Breast epithelium (tissue), 4 donors: ENCODE results near the gene MAD2L1BP. TPM values are rescaled to one million over a fixed set of nuclear protein-coding genes. Genes with fewer than 3 reads are reported as not detected.

ENCODE experiments used
- DNase-seq, 2 donors: peaks; one replicate each; pipeline ENCODE4 v3.0.0-alpha.2; 2019; ENCODE audit warnings: low spot score in 2 of 2
- H3K27ac ChIP-seq, 2 donors: fragments of 200-600 bp; sonication (generic) in 1 of 2; one replicate each; pipeline ENCODE4 v1.5.1; 2016 to 2019; ENCODE audit warnings: mild to moderate bottlenecking in 1 of 2
- H3K27me3 ChIP-seq, 2 donors: fragments of 200-600 bp; sonication (generic) in 1 of 2; one replicate each; pipeline versions ENCODE4 v1.5.1 to v1.6.0; 2017 to 2019; ENCODE audit warnings: control low read depth in 1 of 2, mild to moderate bottlenecking in 1 of 2
- H3K36me3 ChIP-seq: fragments of 200-600 bp; one replicate; pipeline ENCODE4 v1.5.1; 2019
- H3K4me1 ChIP-seq, 2 donors: fragments of 200-600 bp; sonication (generic); one replicate each; pipeline ENCODE4 v1.5.1; 2016 to 2019; ENCODE audit warnings: control low read depth in 1 of 2
- H3K4me3 ChIP-seq, 3 donors: fragments of 200-600 bp; sonication (generic); 1 replicate in 2 of 3; 2 replicates in 1 of 3; pipeline ENCODE4 v1.5.1; 2016 to 2019; ENCODE audit warnings: mild to moderate bottlenecking in 3 of 3, moderate library complexity in 2 of 3
- H3K9me3 ChIP-seq, 2 donors: fragments of 200-600 bp; sonication (generic) in 1 of 2; one replicate each; pipeline ENCODE4 v1.5.1; 2016 to 2019; ENCODE audit warnings: control low read depth in 1 of 2
- POLR2A ChIP-seq: fragments of 450-650 bp; IDR thresholded peaks from one replicate; pipeline ENCODE4 v1.6.1; 2016; ENCODE audit warnings: antibody characterized with exemption, mild to moderate bottlenecking, moderate library complexity
- POLR2AphosphoS5 ChIP-seq, 3 donors: sonication (generic); formaldehyde crosslinking; IDR thresholded peaks; one replicate each; pipeline ENCODE4 v1.6.1; 2017; ENCODE audit warnings: antibody characterized with exemption in 3 of 3
- intact Hi-C: fragments of 100-400 bp; cut with DNase I; formaldehyde crosslinking; loops from one replicate; pipeline ENCODE4 v1.15.1; 2023; ENCODE audit warnings: low total_unique reads
- total RNA-seq, 3 donors: library from RNA; depleted of rRNA; stranded (reverse); fragments of >200 nt; gene quantifications; one replicate each; pipeline ENCODE4 v1.1.0, GENCODE V29; 2016
- TF ChIP-seq, protein P1 (sequence below), 3 donors: fragments of 450-650 bp; IDR thresholded peaks; one replicate each; pipeline ENCODE4 v1.5.1; 2016 to 2017; ENCODE audit warnings: antibody characterized with exemption in 3 of 3, mild to moderate bottlenecking in 3 of 3, moderate library complexity in 3 of 3

Gene MAD2L1BP
- total RNA-seq, 3 donors from 2014 or later, result 33.4 to 53.0 (median 33.4) TPM

DNA sequence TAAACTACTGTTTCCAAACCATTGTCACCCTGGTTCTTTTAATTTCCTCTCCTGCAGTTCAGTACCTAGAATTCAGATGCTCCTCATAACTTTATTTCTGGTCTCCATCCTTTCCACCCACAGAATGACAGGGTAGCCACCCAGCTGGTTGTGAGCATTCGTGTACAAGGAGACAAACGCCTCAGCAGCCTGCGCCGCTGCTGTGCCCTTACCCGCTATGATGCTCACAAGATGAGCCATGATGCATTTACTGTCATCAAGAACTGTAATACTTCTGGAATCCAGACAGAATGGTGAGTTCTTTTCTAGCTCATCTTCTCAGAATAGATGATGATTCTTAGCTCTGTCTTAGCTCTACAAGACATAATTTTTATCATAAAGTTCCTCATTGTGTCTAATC lies 25.2 kb upstream of the MAD2L1BP start:
- DNase-seq, result no peak
- Histone ChIP-seq H3K9me3 (no peaks in the 10 kb centered on the region), H3K36me3 (no peaks in the 10 kb centered on the region), H3K4me3 (no peak overlapping the region), H3K4me1 (no peaks in the 10 kb centered on the region), H3K27ac (no peak overlapping the region), H3K27me3 (no peaks in the 10 kb centered on the region)
- intact Hi-C loops, result no loop called here
- TF ChIP-seq POLR2A, result no peak
- TF ChIP-seq POLR2AphosphoS5 (IDR thresholded peaks at IDR 0.05), result no peak
- TF ChIP-seq, protein P1, sequence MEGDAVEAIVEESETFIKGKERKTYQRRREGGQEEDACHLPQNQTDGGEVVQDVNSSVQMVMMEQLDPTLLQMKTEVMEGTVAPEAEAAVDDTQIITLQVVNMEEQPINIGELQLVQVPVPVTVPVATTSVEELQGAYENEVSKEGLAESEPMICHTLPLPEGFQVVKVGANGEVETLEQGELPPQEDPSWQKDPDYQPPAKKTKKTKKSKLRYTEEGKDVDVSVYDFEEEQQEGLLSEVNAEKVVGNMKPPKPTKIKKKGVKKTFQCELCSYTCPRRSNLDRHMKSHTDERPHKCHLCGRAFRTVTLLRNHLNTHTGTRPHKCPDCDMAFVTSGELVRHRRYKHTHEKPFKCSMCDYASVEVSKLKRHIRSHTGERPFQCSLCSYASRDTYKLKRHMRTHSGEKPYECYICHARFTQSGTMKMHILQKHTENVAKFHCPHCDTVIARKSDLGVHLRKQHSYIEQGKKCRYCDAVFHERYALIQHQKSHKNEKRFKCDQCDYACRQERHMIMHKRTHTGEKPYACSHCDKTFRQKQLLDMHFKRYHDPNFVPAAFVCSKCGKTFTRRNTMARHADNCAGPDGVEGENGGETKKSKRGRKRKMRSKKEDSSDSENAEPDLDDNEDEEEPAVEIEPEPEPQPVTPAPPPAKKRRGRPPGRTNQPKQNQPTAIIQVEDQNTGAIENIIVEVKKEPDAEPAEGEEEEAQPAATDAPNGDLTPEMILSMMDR (IDR thresholded peaks at IDR 0.05), result no peak

DNA sequence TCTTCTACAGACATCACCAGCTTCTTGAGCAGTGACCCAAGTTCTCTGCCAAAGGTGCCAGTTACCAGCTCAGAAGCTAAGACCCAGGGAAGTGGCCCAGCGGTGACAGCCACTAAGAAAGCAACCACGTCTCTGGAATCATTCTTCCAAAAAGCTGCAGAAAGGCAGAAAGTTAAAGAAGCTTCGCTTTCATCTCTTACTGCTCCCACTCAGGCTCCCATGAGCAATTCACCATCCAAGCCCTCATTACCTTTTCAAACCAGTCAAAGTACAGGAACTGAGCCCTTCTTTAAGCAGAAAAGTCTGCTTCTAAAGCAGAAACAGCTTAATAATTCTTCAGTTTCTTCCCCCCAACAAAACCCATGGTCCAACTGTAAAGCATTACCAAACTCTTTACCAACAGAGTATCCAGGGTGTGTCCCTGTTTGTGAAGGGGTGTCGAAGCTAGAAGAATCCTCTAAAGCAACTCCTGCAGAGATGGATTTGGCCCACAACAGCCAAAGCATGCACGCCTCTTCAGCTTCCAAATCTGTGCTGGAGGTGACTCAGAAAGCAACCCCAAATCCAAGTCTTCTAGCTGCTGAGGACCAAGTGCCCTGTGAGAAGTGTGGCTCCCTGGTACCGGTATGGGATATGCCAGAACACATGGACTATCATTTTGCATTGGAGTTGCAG lies 21.8 kb upstream of the MAD2L1BP start:
- no peaks in the 10 kb centered on the region for H3K36me3 ChIP-seq

DNA sequence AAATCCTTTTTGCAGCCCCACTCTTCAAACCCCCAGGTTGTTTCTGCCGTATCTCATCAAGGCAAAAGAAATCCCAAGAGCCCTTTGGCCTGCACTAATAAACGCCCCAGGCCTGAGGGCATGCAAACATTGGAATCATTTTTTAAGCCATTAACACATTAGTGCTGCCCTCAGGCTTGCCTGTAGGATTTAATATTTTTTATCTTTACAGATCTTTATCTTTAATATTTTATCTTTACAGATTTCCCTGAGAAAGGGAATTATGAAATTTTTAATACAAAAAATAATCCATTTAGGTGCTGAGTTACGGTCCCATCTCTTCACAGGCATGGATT lies 21.3 kb upstream of the MAD2L1BP start:
- TF ChIP-seq, protein P1 (IDR thresholded peaks at IDR 0.05), result no peak
- DNase-seq, result no peak
- Histone ChIP-seq H3K27ac (no peak overlapping the region), H3K4me3 (no peak overlapping the region), H3K36me3 (no peaks in the 10 kb centered on the region), H3K4me1 (no peaks in the 10 kb centered on the region), H3K9me3 (no peaks in the 10 kb centered on the region), H3K27me3 (no peaks in the 10 kb centered on the region)
- intact Hi-C loops, result no loop called here

More for the DNA sequence above, 21.8 kb upstream of the MAD2L1BP start:
- no peaks in the 10 kb centered on the region for H3K27me3 ChIP-seq
- TF ChIP-seq, protein P1 (IDR thresholded peaks at IDR 0.05), result no peak
- no peak for TF ChIP-seq POLR2AphosphoS5 (IDR thresholded peaks at IDR 0.05)
- no peak for TF ChIP-seq POLR2A
- H3K9me3 ChIP-seq, result no peaks in the 10 kb centered on the region
- H3K4me1 ChIP-seq, result no peaks in the 10 kb centered on the region
- no peak for DNase-seq
- intact Hi-C loops, result no loop called here
- H3K4me3 ChIP-seq, result no peak overlapping the region
- no peak overlapping the region for H3K27ac ChIP-seq

DNA sequence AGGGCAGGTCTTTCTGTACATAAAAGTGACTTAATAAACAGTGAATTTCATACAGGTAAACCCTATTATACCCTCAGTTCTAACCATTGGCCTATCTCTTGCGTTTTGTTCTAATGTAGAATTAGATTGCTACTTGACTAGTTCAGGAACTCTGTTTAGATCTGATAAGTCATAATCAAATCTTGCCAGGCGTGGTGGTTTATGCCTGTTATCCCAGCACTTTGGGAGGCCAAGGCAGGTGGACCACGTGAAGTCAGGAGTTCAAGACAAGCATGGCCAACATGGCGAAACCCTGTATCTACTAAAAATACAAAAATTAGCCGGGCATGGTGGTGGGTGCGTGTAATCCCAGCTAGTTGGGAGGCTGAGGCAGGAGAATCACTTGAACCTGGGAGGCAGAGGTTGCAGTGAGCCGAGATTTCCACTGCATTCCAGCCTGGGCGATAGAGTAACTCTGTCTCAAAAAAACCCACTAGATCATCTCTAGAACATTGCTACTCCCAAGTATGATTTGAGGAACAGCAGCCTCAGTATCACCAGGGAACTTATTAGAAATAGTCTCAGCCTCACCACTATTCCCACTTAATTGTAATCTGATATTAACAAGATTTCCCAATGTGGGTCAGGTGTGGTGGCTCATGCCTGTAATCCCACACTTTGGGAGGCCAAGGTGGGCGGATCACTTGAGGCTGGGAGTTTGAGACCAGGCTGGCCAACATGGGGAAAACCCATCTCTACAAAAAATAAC lies 18.7 kb upstream of the MAD2L1BP start:
- Histone ChIP-seq H3K4me1 (no peaks in the 10 kb centered on the region), H3K27me3 (no peaks in the 10 kb centered on the region), H3K9me3 (no peaks in the 10 kb centered on the region), H3K36me3 (no peaks in the 10 kb centered on the region), H3K27ac (no peak overlapping the region), H3K4me3 (no peak overlapping the region)
- intact Hi-C loops, result no loop called here
- DNase-seq, result peak in 1 of 2 donors; percentile 10
- TF ChIP-seq, protein P1 (IDR thresholded peaks at IDR 0.05), result no peak
- TF ChIP-seq POLR2AphosphoS5 (IDR thresholded peaks at IDR 0.05) (no peak), POLR2A (no peak)

DNA sequence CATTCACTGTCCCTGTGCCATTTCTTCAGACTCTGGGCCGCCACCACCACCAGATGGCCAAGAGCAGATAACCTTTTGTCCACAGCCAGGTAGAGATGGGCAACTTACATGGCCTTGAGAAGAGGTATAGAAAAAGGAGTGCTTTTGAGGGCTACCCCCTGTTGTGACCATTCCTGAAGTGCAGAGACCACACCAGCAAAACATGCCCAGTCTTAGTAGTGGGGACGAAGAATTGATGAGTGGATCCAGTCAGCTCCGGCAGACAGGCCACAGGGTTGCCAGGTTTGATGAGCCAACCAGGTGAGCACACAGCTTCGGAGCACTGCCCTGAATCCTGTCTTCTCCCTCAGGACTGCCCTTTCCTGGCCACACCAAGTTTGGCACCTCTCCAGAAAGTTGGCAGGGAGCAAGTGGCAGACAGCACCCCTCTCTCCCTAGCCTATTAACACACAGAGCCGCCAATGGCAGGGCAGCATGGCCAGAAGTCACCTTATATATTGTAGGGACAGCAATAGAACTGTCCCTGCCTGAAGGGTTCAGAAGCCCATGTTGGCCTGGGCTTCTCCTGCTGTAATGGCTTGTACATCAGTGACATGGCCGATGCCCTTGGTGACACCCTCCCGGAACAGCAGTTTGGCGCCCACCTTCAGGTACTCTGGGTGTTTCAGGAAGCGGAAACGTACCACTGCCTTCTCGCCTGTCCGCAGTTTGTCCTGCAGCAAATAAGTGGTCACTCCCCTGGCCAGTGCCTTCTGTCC lies 14.4 kb upstream of the MAD2L1BP start:
- no peaks in the 10 kb centered on the region for H3K4me1 ChIP-seq
- H3K27ac ChIP-seq, result no peak overlapping the region
- no peaks in the 10 kb centered on the region for H3K9me3 ChIP-seq
- no peaks in the 10 kb centered on the region for H3K27me3 ChIP-seq
- intact Hi-C loops, result no loop called here
- H3K4me3 ChIP-seq, result no peak overlapping the region
- TF ChIP-seq, protein P1 (IDR thresholded peaks at IDR 0.05), result no peak
- TF ChIP-seq POLR2A, result no peak
- TF ChIP-seq POLR2AphosphoS5 (IDR thresholded peaks at IDR 0.05), result no peak
- H3K36me3 ChIP-seq, result no peaks in the 10 kb centered on the region
- peak in 1 of 2 donors; percentile 15 for DNase-seq
